HPDE6-E6E7 (cell line): ENCODE data around the gene IZUMO4.

ENCODE experiments used
- DNase-seq: peaks from one replicate; pipeline ENCODE4 v3.0.0; 2011; ENCODE audit warnings: missing footprints; ENCODE audit errors: extremely low spot score

The IZUMO4 gene

DNA sequence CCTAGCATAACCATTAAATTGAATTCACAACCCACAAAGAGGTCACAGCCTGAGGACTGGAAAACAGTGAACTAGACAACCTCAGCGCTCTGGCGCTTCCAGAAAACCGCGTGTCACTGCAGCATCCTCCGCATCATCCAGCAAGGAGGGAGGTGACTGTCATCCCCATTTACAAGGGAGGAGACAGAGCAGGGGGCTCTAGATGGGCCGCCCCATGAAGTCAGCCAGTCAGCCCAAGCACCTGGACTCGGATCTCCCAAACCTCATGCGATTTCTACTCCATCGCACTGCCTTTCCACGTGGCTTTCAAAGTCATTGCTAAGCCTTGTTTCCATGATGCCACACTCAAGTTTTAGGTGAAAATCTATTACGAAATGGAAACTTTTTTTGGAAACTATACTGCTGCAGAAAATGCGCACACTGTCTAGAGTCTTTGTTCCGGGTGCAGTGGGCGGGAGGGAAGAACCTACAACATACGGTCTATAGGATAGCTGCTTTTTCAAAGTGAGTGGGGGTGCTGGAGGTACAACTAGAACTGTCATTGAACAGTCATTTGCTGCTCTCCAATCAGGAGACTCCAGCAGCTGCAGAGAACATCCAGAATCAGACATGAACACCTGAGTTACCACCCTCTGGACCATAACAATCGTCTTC is 51.9 kb downstream of the IZUMO4 start:
- no peak for DNase-seq
